ENCODE measurements around the gene FBXO22.
"Not testable (repeated sequence)": the region's sequence is repeated elsewhere in the genome, so short reads cannot be mapped to it uniquely, and the experiment has no call there.

GRCh38 chr15:75866045-75866444 lies 37.6 kb upstream of the FBXO22 start:
- not testable (repeated sequence) for TF ChIP-seq YBX1 (IDR thresholded peaks at IDR 0.05); BCL11A (IDR thresholded peaks at IDR 0.05; ENCODE audit: low read depth, low read length); CTCF (IDR thresholded peaks at IDR 0.05 in 2 of 3, conservative IDR thresholded peaks at IDR 0.05 in 1 of 3; ENCODE audit: control insufficient read depth in 2 of 3, extremely low read depth in 1 of 3, insufficient read depth in 1 of 3, low read depth in 3 of 3, low read length in 3 of 3); POLR2AphosphoS5 (IDR thresholded peaks at IDR 0.05; ENCODE audit: low read length); SREBF2 (IDR thresholded peaks at IDR 0.05; ENCODE audit: low read length); HCFC1 (IDR thresholded peaks at IDR 0.05; ENCODE audit: low read length); ZZZ3 (IDR thresholded peaks at IDR 0.05; ENCODE audit: control insufficient read depth, insufficient read length, low read depth)
